HEK293 (cell line): ENCODE measurements around the gene HIRIP3.

Experiments
- CTCF ChIA-PET: fragments of 350-600 bp; formaldehyde crosslinking; extraction: SDS; loops from one replicate; lab custom pipeline; 2021; ENCODE audit warnings: antibody characterized with exemption; lab: Yijun Ruan, JAX
- POLR2A ChIA-PET: fragments of 300-600 bp; formaldehyde crosslinking; extraction: SDS; loops from one replicate; lab custom pipeline; 2020; ENCODE audit warnings: antibody characterized with exemption, inconsistent platforms; lab: Yijun Ruan, JAX
- H3K27ac ChIP-seq: fragments of 200-500 bp; sonication (Bioruptor generic); 2 replicates; pipeline ENCODE4 v1.5.1; 2014; ENCODE audit warnings: low read depth, low read length, control low read depth, inconsistent platforms; ENCODE audit errors: extremely low read depth
- H3K36me3 ChIP-seq, 2 experiments: fragments of 200-500 bp in 1 of 2; sonication (Bioruptor generic) in 1 of 2; 1 replicate in 1 of 2; 2 replicates in 1 of 2; pipeline ENCODE4 v1.5.1; 2014 to 2017; ENCODE audit warnings: inconsistent platforms in 2 of 2, low read length in 2 of 2; ENCODE audit not compliant: control insufficient read depth in 2 of 2, insufficient read depth in 1 of 2
- H3K4me1 ChIP-seq: fragments of 200-500 bp; sonication (Bioruptor generic); 2 replicates; pipeline ENCODE4 v1.5.1; 2014; ENCODE audit warnings: mild to moderate bottlenecking, low read length, inconsistent platforms; ENCODE audit not compliant: control insufficient read depth, insufficient read depth
- H3K4me3 ChIP-seq: 2 replicates; pipeline ENCODE4 v1.5.1; 2011; ENCODE audit warnings: low read depth, mild to moderate bottlenecking, control low read depth, low read length, moderate library complexity
- H3K9me3 ChIP-seq: fragments of 200-500 bp; sonication (Bioruptor generic); 2 replicates; pipeline ENCODE4 v1.5.1; 2014; ENCODE audit warnings: low read depth, low read length, inconsistent platforms; ENCODE audit not compliant: control insufficient read depth, insufficient read depth
- CTCF ChIP-seq: fragments of 450-650 bp; formaldehyde crosslinking; IDR thresholded peaks from 2 replicates; pipeline ENCODE4 v1.5.1; 2016; ENCODE audit warnings: missing biosample characterization, missing genetic modification characterization
- KLF1 ChIP-seq: fragments of 450-650 bp; formaldehyde crosslinking; IDR thresholded peaks from 2 replicates; pipeline ENCODE4 v1.5.1; 2016; ENCODE audit warnings: missing biosample characterization, missing genetic modification characterization
- YY2 ChIP-seq: fragments of 450-650 bp; formaldehyde crosslinking; IDR thresholded peaks from 2 replicates; pipeline ENCODE4 v1.5.1; 2016; ENCODE audit warnings: missing biosample characterization, missing genetic modification characterization
- ZNF140 ChIP-seq: fragments of 450-650 bp; formaldehyde crosslinking; IDR thresholded peaks from 2 replicates; pipeline ENCODE4 v1.5.1; 2016; ENCODE audit warnings: missing biosample characterization, missing genetic modification characterization
- ZNF2 ChIP-seq: fragments of 450-650 bp; formaldehyde crosslinking; IDR thresholded peaks from 2 replicates; pipeline ENCODE4 v1.5.1; 2016; ENCODE audit warnings: missing biosample characterization, missing genetic modification characterization
- ZNF292 ChIP-seq: fragments of 450-650 bp; formaldehyde crosslinking; IDR thresholded peaks from 2 replicates; pipeline ENCODE4 v1.5.1; 2016; ENCODE audit warnings: low read depth, missing biosample characterization, missing genetic modification characterization, borderline replicate concordance
- ZNF335 ChIP-seq: fragments of 450-650 bp; formaldehyde crosslinking; conservative IDR thresholded peaks from 2 replicates; pipeline ENCODE4 v1.5.1; 2016; ENCODE audit warnings: missing biosample characterization, missing genetic modification characterization
- ZNF48 ChIP-seq: fragments of 450-650 bp; formaldehyde crosslinking; IDR thresholded peaks from 2 replicates; pipeline ENCODE4 v1.5.1; 2016; ENCODE audit warnings: missing biosample characterization, missing genetic modification characterization
- ZNF510 ChIP-seq: fragments of 450-650 bp; formaldehyde crosslinking; IDR thresholded peaks from 2 replicates; pipeline ENCODE4 v1.5.1; 2018; ENCODE audit warnings: mild to moderate bottlenecking, missing genetic modification characterization, missing biosample characterization; ENCODE audit not compliant: insufficient replicate concordance
- ZNF76 ChIP-seq: fragments of 450-650 bp; formaldehyde crosslinking; IDR thresholded peaks from 2 replicates; pipeline ENCODE4; 2016; ENCODE audit warnings: low read depth, missing biosample characterization, missing genetic modification characterization, borderline replicate concordance
- ZNF776 ChIP-seq: fragments of 450-650 bp; formaldehyde crosslinking; IDR thresholded peaks from 2 replicates; pipeline ENCODE4 v1.5.0; 2017; ENCODE audit warnings: missing biosample characterization, missing genetic modification characterization, borderline replicate concordance
- TF ChIP-seq, protein P1 (sequence below): fragments of 450-650 bp; formaldehyde crosslinking; IDR thresholded peaks from 2 replicates; pipeline ENCODE4 v1.5.1; 2016; ENCODE audit warnings: missing biosample characterization, missing genetic modification characterization, borderline replicate concordance
- TF ChIP-seq, protein P2 (sequence below): fragments of 450-650 bp; formaldehyde crosslinking; IDR thresholded peaks from 2 replicates; pipeline ENCODE4 v1.5.1; 2016; ENCODE audit warnings: missing biosample characterization, missing genetic modification characterization

Gene HIRIP3

DNA sequence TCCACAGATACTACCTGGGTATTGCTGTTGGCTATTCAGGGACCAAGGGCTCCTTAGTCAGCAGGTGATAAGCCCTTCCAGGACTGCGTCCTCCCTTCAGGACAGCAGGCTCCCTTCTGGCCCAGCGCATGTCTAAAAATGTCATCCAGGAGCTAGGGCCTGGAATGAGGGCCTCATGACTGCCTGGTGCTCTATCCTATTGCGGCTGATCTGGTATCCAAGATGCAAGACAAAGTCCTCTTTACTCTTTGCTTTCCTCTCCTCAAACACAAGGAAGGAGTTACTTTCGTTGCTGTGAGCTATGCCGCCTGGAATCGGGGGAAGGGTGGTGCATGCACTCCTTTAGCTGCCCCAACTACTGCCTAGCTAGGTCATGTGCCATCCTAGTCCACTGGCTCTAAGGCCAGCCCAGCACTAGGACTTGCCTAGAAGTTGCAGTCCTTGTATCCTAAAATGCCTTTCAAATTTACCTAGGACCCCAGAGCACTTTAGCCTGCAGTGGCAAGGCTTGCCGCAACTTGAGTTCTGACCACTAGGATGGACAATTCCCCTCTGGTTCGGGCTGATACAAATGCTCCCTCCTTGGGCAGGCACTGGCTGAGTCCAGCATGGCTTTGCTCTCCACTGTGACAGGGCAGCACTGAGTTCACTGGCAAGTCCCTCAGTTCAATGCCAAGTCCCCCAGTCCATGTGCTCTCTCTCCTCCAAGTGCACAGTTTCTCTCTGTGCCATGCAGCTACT, 43.6 kb downstream of the HIRIP3 start (continued):
- TF ChIP-seq, protein P1, sequence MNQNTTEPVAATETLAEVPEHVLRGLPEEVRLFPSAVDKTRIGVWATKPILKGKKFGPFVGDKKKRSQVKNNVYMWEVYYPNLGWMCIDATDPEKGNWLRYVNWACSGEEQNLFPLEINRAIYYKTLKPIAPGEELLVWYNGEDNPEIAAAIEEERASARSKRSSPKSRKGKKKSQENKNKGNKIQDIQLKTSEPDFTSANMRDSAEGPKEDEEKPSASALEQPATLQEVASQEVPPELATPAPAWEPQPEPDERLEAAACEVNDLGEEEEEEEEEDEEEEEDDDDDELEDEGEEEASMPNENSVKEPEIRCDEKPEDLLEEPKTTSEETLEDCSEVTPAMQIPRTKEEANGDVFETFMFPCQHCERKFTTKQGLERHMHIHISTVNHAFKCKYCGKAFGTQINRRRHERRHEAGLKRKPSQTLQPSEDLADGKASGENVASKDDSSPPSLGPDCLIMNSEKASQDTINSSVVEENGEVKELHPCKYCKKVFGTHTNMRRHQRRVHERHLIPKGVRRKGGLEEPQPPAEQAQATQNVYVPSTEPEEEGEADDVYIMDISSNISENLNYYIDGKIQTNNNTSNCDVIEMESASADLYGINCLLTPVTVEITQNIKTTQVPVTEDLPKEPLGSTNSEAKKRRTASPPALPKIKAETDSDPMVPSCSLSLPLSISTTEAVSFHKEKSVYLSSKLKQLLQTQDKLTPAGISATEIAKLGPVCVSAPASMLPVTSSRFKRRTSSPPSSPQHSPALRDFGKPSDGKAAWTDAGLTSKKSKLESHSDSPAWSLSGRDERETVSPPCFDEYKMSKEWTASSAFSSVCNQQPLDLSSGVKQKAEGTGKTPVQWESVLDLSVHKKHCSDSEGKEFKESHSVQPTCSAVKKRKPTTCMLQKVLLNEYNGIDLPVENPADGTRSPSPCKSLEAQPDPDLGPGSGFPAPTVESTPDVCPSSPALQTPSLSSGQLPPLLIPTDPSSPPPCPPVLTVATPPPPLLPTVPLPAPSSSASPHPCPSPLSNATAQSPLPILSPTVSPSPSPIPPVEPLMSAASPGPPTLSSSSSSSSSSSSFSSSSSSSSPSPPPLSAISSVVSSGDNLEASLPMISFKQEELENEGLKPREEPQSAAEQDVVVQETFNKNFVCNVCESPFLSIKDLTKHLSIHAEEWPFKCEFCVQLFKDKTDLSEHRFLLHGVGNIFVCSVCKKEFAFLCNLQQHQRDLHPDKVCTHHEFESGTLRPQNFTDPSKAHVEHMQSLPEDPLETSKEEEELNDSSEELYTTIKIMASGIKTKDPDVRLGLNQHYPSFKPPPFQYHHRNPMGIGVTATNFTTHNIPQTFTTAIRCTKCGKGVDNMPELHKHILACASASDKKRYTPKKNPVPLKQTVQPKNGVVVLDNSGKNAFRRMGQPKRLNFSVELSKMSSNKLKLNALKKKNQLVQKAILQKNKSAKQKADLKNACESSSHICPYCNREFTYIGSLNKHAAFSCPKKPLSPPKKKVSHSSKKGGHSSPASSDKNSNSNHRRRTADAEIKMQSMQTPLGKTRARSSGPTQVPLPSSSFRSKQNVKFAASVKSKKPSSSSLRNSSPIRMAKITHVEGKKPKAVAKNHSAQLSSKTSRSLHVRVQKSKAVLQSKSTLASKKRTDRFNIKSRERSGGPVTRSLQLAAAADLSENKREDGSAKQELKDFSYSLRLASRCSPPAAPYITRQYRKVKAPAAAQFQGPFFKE, result no peak
- no peak for TF ChIP-seq ZNF140 (tag by site-specific recombination)
- TF ChIP-seq ZNF335 (tag by site-specific recombination), result peak; percentile 39; the same call in 1 of the 2 replicates
- 0 out of 2 replicates have a peak, but pooled peaks have one; percentile 9 for TF ChIP-seq CTCF
- TF ChIP-seq, all 188 proteins: peak for 2

GRCh38 chr16:29950806-29951461, 44.5 kb downstream of the HIRIP3 start:
- Histone ChIP-seq H3K27ac (no peak overlapping the region), H3K9me3 (no peaks in the 10 kb centered on the region), H3K4me3 (no peak overlapping the region), H3K36me3 (no peaks in the 10 kb centered on the region), H3K4me1 (no peaks in the 10 kb centered on the region)
- POLR2A ChIA-PET, result interaction anchor here (1.5 to 2.0 kb wide), 2 partner anchors 11 to 22 kb away, joined by 5 to 7 read pairs; partner anchors contain the start of genes TAOK2 and TMEM219
- CTCF ChIA-PET, result interaction anchor here (0.6 to 1.3 kb wide), 2 partner anchors 11 to 81 kb away, joined by 3 to 8 read pairs; partner anchors contain the start of gene TMEM219
- TF ChIP-seq, protein P2, sequence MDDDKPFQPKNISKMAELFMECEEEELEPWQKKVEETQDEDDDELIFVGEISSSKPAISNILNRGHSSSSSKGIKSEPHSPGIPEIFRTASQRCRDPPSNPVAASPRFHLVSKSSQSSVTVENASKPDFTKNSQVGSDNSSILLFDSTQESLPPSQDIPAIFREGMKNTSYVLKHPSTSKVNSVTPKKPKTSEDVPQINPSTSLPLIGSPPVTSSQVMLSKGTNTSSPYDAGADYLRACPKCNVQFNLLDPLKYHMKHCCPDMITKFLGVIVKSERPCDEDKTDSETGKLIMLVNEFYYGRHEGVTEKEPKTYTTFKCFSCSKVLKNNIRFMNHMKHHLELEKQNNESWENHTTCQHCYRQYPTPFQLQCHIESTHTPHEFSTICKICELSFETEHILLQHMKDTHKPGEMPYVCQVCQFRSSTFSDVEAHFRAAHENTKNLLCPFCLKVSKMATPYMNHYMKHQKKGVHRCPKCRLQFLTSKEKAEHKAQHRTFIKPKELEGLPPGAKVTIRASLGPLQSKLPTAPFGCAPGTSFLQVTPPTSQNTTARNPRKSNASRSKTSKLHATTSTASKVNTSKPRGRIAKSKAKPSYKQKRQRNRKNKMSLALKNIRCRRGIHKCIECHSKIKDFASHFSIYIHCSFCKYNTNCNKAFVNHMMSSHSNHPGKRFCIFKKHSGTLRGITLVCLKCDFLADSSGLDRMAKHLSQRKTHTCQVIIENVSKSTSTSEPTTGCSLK, result no peak
- TF ChIP-seq ZNF76 (no peak), ZNF292 (tag by site-specific recombination) (no peak), YY2 (no peak), ZNF2 (tag by site-specific recombination) (no peak), ZNF776 (tag by site-specific recombination) (no peak), KLF1 (no peak), ZNF510 (tag by site-specific recombination) (no peak), ZNF48 (tag by site-specific recombination) (no peak)
